ENCODE data around the gene OTOG.

The OTOG gene

DNA sequence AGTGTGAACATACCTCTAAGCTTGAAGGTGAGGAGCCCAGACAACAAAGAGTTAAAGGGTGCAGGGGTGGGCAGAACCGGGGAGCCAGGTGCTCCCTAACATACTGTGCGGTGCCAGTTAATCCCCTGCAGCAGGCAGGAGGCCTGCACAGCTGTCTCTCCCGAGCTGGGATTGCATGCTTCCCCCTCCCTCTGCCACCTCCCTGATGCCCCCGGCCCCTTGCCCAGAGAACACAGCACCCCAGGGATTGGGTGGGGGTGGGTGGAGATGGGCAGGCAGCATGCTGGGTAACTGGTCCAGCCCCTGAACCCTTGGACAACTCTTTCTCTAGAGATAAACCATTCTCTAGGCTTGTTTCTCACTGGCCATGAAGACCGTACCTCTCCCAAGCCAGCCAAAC is 104.6 kb downstream of the OTOG start:
- DNase-seq (ENCODE audit: low spot score), result no peak

- no peak for DNase-seq (ENCODE audit: low spot score)
These were observed 105.5 kb downstream of the OTOG start for GRCh38 chr11:17652556-17652955.

DNA sequence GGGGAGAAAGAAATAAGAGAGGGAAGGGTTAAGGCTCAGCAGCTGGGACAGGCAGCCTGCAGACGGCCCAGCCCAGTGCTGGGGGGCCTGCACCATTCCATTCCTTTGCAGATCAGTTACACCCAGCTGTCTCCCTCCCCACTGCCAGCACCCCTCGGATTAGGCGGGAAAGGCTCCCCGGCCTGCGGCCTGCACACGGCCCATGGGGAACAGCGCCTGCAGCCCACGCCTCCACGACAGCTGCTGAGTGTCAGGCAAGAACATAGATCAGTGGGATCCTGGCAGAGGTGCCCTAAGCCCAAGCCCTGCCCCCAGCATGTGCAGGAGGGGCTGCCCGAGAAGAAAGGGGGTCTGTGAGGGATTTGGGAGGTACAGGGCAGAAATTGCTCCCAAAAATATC is 106.6 kb downstream of the OTOG start:
- DNase-seq (ENCODE audit: low spot score), result no peak

- no peak for DNase-seq (ENCODE audit: low spot score)
These were observed 108.6 kb downstream of the OTOG start for GRCh38 chr11:17655682-17656081.

DNA sequence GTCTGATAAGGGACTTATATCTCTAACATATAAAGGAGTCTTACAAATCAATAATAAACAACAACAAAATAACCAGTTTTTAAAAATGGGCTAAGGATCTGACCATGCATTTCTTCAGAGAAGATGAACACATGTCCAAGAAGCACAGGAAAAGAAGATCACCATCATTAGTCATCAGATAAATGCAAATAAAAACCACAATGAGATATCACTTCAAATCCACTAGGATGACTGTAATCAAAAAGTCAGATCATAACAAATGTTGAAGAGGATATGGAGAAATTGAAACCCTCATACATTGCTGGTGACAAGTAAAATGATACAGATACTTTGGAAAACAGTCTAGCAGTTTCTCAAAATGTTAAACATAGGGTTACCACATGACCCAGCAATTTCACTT is 111.2 kb downstream of the OTOG start:
- no peak for DNase-seq (ENCODE audit: low spot score)

- DNase-seq (ENCODE audit: low spot score), result no peak
These were observed 121.1 kb downstream of the OTOG start for GRCh38 chr11:17668166-17668565.

DNA sequence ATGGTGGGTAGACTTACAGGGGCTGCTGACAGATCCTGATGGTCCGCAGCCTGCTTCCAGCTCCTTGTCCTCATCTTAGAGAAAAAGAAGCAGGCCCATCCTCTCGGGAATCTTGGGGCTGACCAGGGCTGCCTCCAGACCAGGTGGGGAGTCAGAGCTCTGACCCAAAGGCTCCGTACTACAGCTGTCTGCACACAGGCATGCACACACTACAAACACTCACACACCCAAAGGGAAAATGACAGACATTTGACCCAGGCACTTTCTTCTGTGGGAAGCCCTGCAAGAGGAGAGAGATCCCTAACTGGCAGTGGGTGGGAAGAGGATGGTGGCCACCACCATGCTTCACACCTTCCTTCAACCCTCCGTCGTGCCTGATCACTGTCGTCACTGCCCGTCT is 125.4 kb downstream of the OTOG start:
- DNase-seq (ENCODE audit: low spot score), result no peak

DNA sequence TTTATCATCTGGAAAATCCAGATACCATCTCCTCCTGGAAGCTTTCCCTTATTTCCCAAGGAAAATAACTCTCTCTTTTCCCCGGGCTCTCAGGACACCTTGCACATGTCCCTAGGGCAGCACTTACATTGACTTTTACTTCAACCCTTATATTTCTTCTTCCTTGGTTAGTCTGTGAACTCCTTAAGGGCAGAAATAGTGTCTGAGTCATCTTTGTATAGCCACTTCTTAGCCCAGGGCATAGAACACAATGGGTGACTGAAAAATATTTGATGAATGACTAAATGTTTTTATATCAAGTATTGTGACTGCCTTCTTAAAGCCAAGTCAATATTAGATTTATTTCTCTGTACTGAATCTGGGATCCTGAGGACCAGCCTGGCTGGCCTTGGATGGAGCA is 126.9 kb downstream of the OTOG start:
- DNase-seq (ENCODE audit: low spot score), result no peak

GRCh38 chr11:17682848-17683247 is 135.8 kb downstream of the OTOG start:
- DNase-seq (ENCODE audit: low spot score), result no peak

DNA sequence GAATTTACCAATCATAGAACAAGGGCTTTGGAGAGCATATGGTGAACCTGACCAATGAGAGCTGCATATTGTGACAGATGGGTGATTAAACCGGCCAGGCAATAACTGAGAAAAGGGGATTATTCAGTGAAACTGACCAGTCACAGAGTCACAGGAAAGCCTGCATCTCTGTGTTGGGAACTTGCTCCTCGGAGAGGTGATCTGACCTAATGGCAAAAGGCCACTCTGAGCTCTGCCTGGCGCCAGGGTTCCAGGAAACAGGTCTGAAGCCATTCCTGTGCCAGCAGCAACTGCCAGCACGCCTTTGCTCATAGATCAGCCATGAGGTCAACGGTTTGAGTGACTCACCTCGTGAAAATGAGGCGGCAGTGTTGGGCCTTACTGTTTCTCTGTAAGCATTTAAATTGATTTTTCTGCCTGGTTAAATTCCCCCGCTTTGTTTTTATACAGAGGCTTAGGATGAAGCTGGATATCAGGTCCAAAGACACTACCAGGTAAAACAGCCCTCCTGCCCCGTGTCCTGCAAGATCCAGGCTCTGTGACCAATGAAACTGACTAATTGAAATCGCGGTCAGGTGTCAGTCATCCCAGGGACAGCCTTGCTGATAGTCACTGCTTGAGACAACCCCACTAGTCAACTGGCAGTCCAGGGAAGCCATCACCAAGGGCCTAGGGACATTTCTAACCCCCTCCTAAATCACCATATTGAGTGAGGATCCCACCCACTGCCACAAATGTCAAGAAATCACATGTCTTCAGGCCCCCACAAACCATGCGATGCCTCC is 136.5 kb downstream of the OTOG start:
- DNase-seq (ENCODE audit: low spot score), result peak; percentile 42

DNA sequence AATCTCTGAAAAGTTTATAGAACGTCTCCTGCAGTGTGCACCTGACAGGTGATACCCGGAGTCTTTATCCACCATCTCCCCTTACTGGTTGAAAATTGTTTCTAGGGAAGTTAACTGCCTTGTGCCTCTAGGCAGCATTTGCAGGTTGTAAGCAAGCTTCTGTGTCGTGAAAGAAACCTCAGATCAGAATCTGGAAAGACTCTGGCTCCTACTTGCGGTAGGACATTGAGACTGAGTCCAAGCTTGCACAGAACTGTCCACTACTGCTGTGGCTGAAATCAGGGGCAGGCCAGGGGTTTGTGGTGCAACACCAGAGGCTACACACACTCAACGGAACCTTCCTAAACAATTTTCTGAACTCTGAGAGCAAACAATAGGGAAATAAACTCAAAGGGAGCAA is 137.5 kb downstream of the OTOG start:
- DNase-seq (ENCODE audit: low spot score), result no peak

DNA sequence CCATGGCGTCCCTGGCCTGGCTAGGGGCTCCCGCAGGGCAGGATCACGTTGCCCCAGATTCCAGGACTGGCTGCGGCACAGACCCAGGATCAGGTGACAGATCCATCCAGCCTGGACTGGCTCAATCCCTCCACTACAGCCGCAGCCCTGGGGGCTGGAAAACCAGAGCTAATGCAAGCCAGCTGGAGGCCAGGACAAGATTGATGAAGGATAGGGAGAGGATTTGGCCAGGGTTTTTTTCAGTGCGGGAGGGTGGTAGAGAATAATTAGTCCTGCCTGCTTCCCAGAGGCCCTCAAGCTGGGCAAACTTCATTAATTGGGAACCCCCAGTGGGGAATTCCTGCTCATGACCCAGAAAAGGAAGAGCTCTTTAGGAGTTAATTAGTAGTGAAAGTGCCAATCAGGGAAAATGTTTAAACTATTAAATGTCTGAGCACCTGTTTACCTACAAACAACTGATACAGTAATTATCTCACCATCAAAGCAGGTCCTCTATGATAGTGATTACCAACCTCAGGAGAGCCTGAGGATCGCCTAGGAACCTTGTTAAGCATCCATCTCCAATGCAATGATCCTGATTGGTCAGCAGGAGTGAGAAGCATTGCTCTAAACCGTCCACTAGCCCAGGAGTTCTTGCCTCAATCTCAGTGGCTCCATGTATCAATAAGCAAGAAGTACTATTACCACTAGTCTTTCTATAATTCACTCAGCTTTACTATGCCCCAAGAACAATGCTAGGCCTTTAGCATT is 139.3 kb downstream of the OTOG start:
- peak; percentile 33 for DNase-seq (ENCODE audit: low spot score)

DNA sequence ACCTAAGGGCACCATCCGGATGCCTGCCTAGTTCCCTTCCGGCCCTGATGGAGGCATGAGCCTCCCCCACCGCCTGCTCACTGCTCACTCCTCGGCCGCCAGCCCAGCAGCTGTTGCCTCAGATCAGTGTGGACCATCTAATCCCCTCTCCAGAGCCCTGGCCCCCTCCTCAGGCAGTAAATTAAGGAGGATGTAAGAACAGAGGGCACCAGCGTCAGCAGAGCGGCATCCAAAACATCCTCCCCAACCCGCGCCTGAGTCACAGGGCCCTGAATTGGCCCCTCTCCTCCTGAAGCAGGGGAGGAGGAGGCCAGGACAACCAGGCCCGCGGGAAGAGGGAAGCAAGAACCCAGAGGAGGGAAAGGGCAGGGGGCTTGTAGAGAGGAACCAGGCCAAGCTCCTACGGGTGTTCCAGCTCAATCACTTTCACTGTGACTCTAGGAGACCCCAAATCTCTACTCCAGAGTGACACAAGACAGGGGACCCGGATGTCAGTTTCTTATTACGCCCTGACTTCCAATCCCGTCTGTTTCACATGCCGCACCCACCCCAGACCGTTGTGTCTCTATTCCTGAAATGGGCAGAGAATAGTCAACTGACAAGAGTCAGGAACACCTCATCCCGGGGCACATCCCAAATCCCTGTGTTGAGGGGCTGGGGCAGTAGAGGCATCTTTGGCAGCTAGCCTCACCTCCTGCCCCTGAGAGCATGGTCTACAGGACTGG is 141.0 kb downstream of the OTOG start:
- peak; percentile 29 for DNase-seq (ENCODE audit: low spot score)

- no peak for DNase-seq (ENCODE audit: low spot score)
These were observed 144.5 kb downstream of the OTOG start for GRCh38 chr11:17691550-17691949.

DNA sequence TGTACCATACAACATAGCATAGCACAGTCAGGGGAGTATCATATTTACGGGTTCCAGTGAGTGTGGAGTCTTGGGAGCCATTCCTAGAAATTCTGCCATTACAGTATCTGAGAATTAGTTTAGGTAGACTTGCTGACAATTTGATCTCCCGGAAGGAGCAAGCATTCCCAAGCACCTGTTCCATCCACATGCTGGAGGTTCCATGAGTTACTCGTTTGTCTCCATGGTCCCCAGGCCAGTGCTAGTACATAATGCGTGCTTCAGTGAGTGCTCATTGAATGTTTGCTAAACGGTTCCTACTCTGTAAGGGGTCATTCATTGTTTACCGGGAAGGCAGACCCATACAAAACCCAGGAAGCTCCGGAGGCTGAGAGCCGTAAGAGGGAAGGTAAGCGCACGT is 144.9 kb downstream of the OTOG start:
- DNase-seq (ENCODE audit: low spot score), result no peak

DNA sequence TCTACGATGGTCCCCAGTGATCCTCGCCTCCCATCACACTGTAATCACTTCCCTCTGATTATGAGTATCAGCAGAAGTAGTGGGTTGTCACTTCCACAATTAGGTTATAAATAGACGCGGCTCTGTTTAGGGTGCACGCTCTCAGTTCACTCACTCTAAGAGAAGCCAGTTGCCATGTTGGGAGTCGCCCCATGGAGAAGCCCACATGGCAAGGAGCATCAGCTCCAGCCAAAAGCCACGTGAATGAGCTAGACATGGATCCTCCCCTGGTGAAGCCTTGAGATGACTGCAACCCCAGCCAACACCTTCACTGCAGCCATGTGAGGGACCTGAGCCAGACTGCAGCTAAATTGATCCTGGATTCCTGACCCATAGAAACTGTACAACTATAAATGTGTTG is 145.9 kb downstream of the OTOG start:
- no peak for DNase-seq (ENCODE audit: low spot score)

DNA sequence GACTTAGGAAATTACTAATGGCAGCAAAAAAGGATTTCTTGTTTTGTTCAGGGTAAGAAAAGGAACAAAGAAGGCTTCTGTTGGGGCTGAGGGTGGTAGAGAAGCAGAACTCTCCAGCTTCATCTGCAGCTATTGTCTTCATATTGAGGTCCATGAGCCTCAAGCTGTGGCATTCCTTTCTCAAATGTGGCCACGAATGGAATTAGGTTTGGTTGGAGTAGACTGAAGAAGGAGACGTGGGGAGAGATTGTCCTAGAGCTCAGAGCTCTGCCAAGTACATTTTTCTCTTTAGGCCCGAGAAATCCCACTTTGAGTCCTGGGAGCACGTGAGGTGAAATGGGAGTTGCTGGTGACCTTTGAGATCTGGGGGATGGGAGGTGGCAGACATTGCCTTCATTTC is 146.5 kb downstream of the OTOG start:
- DNase-seq (ENCODE audit: low spot score), result no peak

DNA sequence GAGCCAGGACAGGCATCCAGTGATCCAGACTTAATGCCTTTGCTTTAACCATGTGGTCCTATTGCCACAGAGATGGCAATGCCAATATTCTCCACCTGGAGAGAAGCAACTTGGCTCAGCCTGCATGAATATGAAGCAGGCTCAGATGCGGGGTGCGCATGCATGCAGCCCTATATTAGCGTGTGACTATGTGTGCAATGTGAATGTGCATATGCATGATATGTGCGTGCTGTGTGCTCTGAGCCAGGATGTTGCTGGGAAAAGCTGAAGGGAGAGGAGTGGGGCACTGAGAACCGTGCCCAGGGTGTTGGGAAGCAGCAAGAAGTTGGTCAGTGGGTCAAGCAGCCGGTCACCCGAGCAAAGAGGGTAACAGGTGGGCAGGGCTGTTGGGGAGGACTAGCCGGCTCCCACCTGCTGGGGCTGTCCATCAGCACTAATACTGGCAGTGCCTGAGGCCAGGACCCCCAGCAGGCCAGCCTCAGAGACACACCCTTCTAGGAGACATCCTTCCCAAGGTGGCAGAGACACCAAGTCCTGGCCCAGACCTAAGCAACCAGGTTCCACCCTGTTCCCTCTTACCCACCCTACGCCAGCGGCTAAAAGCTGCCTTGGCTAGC is 147.5 kb downstream of the OTOG start:
- no peak for DNase-seq (ENCODE audit: low spot score)

- no peak for DNase-seq (ENCODE audit: low spot score)
These were observed 148.7 kb downstream of the OTOG start for GRCh38 chr11:17695454-17696441.

GRCh38 chr11:17696741-17697140 is 149.7 kb downstream of the OTOG start:
- DNase-seq (ENCODE audit: low spot score), result no peak
